Measurements from ENCODE around the gene LHX6. TPM values are rescaled to one million over a fixed set of nuclear protein-coding genes. Genes with fewer than 3 reads are reported as not detected.
A peak's percentile ranks its signal among the peaks of the same experiment; 100 is the strongest.

Gene LHX6
- polyA plus RNA-seq, 2 of the 4 experiments (the other 2 are of a cell fraction) = 0.14 to 0.26 TPM

- TF ChIP-seq EP300 (IDR thresholded peaks at IDR 0.05) = no peak
- TF ChIP-seq KDM1A (IDR thresholded peaks at IDR 0.05; ENCODE audit: low read depth) = no peak
- TF ChIP-seq ATOH8 (CRISPR knock-in tag; IDR thresholded peaks at IDR 0.05; ENCODE audit: low read depth) = no peak
- no peak for TF ChIP-seq MAZ (IDR thresholded peaks at IDR 0.05; ENCODE audit: borderline replicate concordance, low read depth, low read length)
- TF ChIP-seq REST (IDR thresholded peaks at IDR 0.05) = no peak
- no peak for TF ChIP-seq HOXA7 (CRISPR knock-in tag; IDR thresholded peaks at IDR 0.05)
- TF ChIP-seq HOXB5 (CRISPR knock-in tag; IDR thresholded peaks at IDR 0.05) = no peak
- TF ChIP-seq FOSB (CRISPR knock-in tag; IDR thresholded peaks at IDR 0.05) = no peak
- TF ChIP-seq MAFK (IDR thresholded peaks at IDR 0.05; ENCODE audit: partially characterized antibody) = no peak
- no peak for TF ChIP-seq EHF (CRISPR knock-in tag; IDR thresholded peaks at IDR 0.05)
- no peak for TF ChIP-seq HDAC2 (IDR thresholded peaks at IDR 0.05)
- no peak for TF ChIP-seq GATA3 (IDR thresholded peaks at IDR 0.05; ENCODE audit: borderline replicate concordance)
- no peak for TF ChIP-seq CHD4 (IDR thresholded peaks at IDR 0.05; ENCODE audit: borderline replicate concordance)
- TF ChIP-seq CBX2 (IDR thresholded peaks at IDR 0.05; ENCODE audit: borderline replicate concordance, low read depth) = no peak
- no peak for TF ChIP-seq HOXB13 (CRISPR knock-in tag; IDR thresholded peaks at IDR 0.05; ENCODE audit: low read depth)
- TF ChIP-seq NR3C1 (IDR thresholded peaks at IDR 0.05) = no peak
- TF ChIP-seq FOSL2 (IDR thresholded peaks at IDR 0.05) = no peak
- TF ChIP-seq FOSL2 (CRISPR knock-in tag; IDR thresholded peaks at IDR 0.05) = peak; percentile 48
- no peak for TF ChIP-seq EHMT2 (IDR thresholded peaks at IDR 0.05; ENCODE audit: low read depth)
- no peak for TF ChIP-seq HMGXB4 (CRISPR knock-in tag; IDR thresholded peaks at IDR 0.05; ENCODE audit: borderline replicate concordance)
- 0 out of 2 replicates have a peak, but pooled peaks have one; percentile 51 for TF ChIP-seq TFCP2L1 (CRISPR knock-in tag; IDR thresholded peaks at IDR 0.05)
- no peak for TF ChIP-seq HEYL (CRISPR knock-in tag; IDR thresholded peaks at IDR 0.05)
- TF ChIP-seq PBX3 (IDR thresholded peaks at IDR 0.05) = peak; percentile 51; the same call in 1 of the 2 replicates
- TF ChIP-seq KDM5A (IDR thresholded peaks at IDR 0.05) = peak; percentile 29; the same call in 1 of the 2 replicates
- no peak for TF ChIP-seq SMC3 (IDR thresholded peaks at IDR 0.05)
- TF ChIP-seq RARB (CRISPR knock-in tag; IDR thresholded peaks at IDR 0.05) = no peak
- TF ChIP-seq ZC3H11A (IDR thresholded peaks at IDR 0.05) = no peak
- TF ChIP-seq NPAS2 (CRISPR knock-in tag; IDR thresholded peaks at IDR 0.05; ENCODE audit: borderline replicate concordance) = no peak
- no peak for TF ChIP-seq RAD21 (conservative IDR thresholded peaks at IDR 0.05 in 1 of 2, IDR thresholded peaks at IDR 0.05 in 1 of 2)
- peak; percentile 73 for TF ChIP-seq POLR2A (IDR thresholded peaks at IDR 0.05; ENCODE audit: low read length)
- no peak for TF ChIP-seq RCOR1 (IDR thresholded peaks at IDR 0.05; ENCODE audit: low read depth, low read length)
- TF ChIP-seq JUNB (IDR thresholded peaks at IDR 0.05) = no peak
- TF ChIP-seq CBX8 (IDR thresholded peaks at IDR 0.05) = no peak
These were observed 35.8 kb upstream of the LHX6 start, which contains the start of the genes MRRF and RBM18 (continued) for GRCh38 chr9:122264360-122265148.

Data from A549 (cell line).